HG02571 (cell line): ENCODE measurements around the gene LRRK1.

Source experiments
- ATAC-seq: cut with Tn5 transposase; IDR thresholded peaks from one replicate; pipeline ENCODE4 v1.9.1; 2021; ENCODE audit warnings: mild to moderate bottlenecking, moderate library complexity; ENCODE audit not compliant: unreplicated experiment

LRRK1 gene

GRCh38 chr15:100931143-100931890 is 12.2 kb downstream of the LRRK1 start:
- peak; percentile 58 for ATAC-seq

GRCh38 chr15:100932676-100933348 is 13.7 kb downstream of the LRRK1 start:
- ATAC-seq, result no peak

GRCh38 chr15:100934166-100934565 is 15.0 kb downstream of the LRRK1 start:
- no peak for ATAC-seq

- ATAC-seq, result no peak
Observed at GRCh38 chr15:100934726-100935125, 15.6 kb downstream of the LRRK1 start.

GRCh38 chr15:100937171-100937570 is 18.0 kb downstream of the LRRK1 start:
- no peak for ATAC-seq

- no peak for ATAC-seq
Observed at GRCh38 chr15:100939791-100940190, 20.6 kb downstream of the LRRK1 start.

GRCh38 chr15:100940767-100941379 is 21.7 kb downstream of the LRRK1 start:
- ATAC-seq, result peak; percentile 76

GRCh38 chr15:100941536-100941935 is 22.4 kb downstream of the LRRK1 start:
- peak; percentile 68 for ATAC-seq

GRCh38 chr15:100942656-100943425 is 23.7 kb downstream of the LRRK1 start:
- ATAC-seq, result no peak

- ATAC-seq, result no peak
Observed at GRCh38 chr15:100944244-100944895, 25.2 kb downstream of the LRRK1 start.

GRCh38 chr15:100944986-100945385 is 25.8 kb downstream of the LRRK1 start:
- ATAC-seq, result no peak

- peak; percentile 68 for ATAC-seq
Observed at GRCh38 chr15:100947760-100948429, 28.7 kb downstream of the LRRK1 start.

- ATAC-seq, result no peak
Observed at GRCh38 chr15:100948430-100948762, 29.2 kb downstream of the LRRK1 start.

- no peak for ATAC-seq
Observed at GRCh38 chr15:100949691-100950090, 30.5 kb downstream of the LRRK1 start.

- no peak for ATAC-seq
Observed at GRCh38 chr15:100951965-100952364, 32.8 kb downstream of the LRRK1 start.

GRCh38 chr15:100952566-100952965 is 33.4 kb downstream of the LRRK1 start:
- no peak for ATAC-seq

- ATAC-seq, result no peak
Observed at GRCh38 chr15:100958326-100959065, 39.3 kb downstream of the LRRK1 start.

GRCh38 chr15:100959066-100960050 is 40.2 kb downstream of the LRRK1 start:
- no peak for ATAC-seq
